Hepatocyte (in vitro differentiated cells): ENCODE data around the gene TTC14.

Experiments used
- CTCF ChIP-seq: fragments of 200-600 bp; sonication (generic); IDR thresholded peaks from 2 replicates; pipeline ENCODE4 v1.5.1; 2016; ENCODE audit warnings: antibody characterized with exemption, mild to moderate bottlenecking; ENCODE audit not compliant: poor library complexity
- EZH2phosphoT487 ChIP-seq: fragments of 200-600 bp; sonication (generic); IDR thresholded peaks from one replicate; pipeline ENCODE4 v1.6.1; 2018; ENCODE audit warnings: antibody characterized with exemption, mild to moderate bottlenecking, low read depth, moderate library complexity; ENCODE audit not compliant: unreplicated experiment, severe bottlenecking

DNA sequence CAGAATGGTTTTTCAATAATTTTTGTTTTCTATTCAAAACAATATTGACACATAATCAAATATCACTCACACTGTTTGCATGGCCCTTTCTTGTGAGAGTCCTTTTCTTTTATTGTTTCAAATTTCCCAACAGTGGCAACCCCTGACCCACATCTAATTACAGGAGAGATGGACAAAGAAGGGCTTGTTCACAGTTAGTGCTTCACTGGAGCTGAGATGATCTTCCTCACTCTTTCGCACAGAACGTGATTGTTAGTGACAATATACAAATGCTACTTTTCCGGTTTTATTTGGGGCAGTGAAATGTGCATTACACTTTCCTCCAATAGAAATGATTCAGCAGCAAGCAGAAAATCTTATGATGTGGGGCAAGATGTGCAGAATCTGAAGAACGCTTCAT is 38.6 kb upstream of the TTC14 start:
- no peak for TF ChIP-seq CTCF
- no peak for TF ChIP-seq EZH2phosphoT487
